ENCODE measurements around the gene DNAJC4. TPM values are rescaled to one million over a fixed set of nuclear protein-coding genes. Genes with fewer than 3 reads are reported as not detected.

The DNAJC4 gene
- total RNA-seq, 1 donor, result 9.8 TPM

DNA sequence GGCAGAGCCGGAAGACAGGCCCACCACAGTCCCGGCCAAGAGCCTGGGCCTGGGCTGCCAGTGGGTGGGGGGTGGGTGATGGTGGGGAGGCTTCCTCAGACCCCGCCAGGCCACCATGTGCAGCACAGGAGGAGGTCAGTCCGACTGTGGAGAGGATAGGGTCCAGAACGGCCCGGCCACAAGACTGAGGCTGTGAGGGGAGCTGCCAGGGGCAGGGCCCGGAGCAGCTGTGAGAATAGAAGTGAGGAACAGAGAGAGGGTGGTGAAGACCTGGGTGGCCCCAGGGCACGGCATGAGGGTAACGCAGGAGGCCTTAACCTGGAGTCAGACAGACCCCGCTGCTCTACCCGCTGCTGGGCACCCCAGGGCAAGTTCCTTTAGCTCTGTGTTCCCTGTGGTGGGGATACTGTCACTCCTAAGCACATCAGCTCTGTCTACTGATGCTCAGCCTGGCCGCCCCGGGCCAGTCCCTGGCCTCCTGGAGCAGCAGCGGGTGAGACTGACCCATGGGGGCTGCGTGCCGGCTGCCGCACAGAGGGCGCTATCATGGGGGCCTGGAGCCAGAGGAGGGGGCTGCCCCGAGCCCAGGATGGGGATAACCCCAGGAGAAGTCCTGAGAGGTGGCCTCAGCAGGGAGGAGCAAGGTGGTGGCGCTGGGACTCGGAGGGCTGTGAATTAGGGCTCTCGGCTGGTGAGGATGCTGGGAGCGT lies 22.1 kb upstream of the DNAJC4 start:
- Histone ChIP-seq H3K9me3 (ENCODE audit: low read depth, low read length) (no peaks in the 10 kb centered on the region), H3K4me3 (ENCODE audit: insufficient read depth, low read length) (peak overlapping the region; percentile 33), H3K27ac (ENCODE audit: low read depth, low read length) (peak overlapping the region; percentile 72), H2AFZ (ENCODE audit: low read length) (no peak overlapping the region), H3K4me2 (ENCODE audit: insufficient read depth, low read length) (no peak overlapping the region), H3K79me2 (ENCODE audit: insufficient read depth, low read length) (no peaks in the 10 kb centered on the region), H3K27me3 (ENCODE audit: insufficient read depth, low read length) (no peaks in the 10 kb centered on the region), H4K20me1 (ENCODE audit: insufficient read depth, low read length) (no peaks in the 10 kb centered on the region), H3K4me1 (ENCODE audit: insufficient read depth, low read length) (peaks cover 10% of the 10 kb centered on the region), H3K36me3 (ENCODE audit: insufficient read depth, low read length) (peaks cover 20% of the 10 kb centered on the region)
- TF ChIP-seq, protein P1, sequence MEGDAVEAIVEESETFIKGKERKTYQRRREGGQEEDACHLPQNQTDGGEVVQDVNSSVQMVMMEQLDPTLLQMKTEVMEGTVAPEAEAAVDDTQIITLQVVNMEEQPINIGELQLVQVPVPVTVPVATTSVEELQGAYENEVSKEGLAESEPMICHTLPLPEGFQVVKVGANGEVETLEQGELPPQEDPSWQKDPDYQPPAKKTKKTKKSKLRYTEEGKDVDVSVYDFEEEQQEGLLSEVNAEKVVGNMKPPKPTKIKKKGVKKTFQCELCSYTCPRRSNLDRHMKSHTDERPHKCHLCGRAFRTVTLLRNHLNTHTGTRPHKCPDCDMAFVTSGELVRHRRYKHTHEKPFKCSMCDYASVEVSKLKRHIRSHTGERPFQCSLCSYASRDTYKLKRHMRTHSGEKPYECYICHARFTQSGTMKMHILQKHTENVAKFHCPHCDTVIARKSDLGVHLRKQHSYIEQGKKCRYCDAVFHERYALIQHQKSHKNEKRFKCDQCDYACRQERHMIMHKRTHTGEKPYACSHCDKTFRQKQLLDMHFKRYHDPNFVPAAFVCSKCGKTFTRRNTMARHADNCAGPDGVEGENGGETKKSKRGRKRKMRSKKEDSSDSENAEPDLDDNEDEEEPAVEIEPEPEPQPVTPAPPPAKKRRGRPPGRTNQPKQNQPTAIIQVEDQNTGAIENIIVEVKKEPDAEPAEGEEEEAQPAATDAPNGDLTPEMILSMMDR (IDR thresholded peaks at IDR 0.05; ENCODE audit: extremely low read depth, low read depth, low read length), result no peak
- peak; percentile 73 for DNase-seq (ENCODE audit: insufficient read length, low spot score, missing footprints)

DNA sequence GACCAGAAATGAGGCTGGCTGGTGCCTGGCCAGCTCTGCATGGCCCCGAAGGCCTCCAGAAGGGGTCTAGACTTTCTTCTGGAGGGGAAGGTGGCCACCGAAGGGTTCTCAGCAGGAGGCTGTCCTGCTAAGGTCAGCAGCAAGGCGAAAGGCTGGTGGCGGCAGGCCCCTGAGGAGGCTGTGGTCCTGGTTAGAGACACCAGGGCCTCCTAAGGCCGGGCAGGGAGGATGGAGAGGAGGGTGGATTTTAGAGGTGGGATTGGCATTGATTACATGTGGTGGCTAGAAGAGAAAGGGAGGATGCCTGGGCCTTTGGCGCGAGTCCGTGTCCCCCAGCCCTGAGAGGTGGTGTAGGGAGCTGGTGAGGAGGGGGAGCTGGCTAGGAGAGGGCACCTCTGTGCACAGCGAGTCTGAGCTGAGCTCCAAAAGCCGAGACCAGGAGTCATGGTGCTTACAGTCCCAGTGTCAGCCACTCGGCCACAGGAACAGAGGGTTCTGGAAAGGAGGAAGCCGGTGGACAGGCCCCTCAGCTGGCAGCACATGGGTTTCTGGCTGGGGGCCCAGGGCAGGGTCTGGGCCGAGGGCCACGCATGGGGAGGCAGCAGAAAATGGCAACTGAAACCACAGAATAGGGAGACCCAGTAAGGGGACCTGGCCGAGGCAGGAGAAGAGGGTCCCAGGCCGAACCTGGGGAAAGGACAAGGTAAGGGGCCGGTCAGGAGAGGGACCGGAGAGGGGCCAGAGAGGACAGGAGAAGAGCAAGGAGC lies 21.4 kb upstream of the DNAJC4 start:
- Histone ChIP-seq H4K20me1 (ENCODE audit: insufficient read depth, low read length) (no peaks in the 10 kb centered on the region), H3K36me3 (ENCODE audit: insufficient read depth, low read length) (peaks cover 13% of the 10 kb centered on the region), H3K27me3 (ENCODE audit: insufficient read depth, low read length) (no peaks in the 10 kb centered on the region), H3K79me2 (ENCODE audit: insufficient read depth, low read length) (no peaks in the 10 kb centered on the region), H3K27ac (ENCODE audit: low read depth, low read length) (no peak overlapping the region), H3K4me3 (ENCODE audit: insufficient read depth, low read length) (no peak overlapping the region), H3K4me1 (ENCODE audit: insufficient read depth, low read length) (peaks cover 10% of the 10 kb centered on the region), H3K9me3 (ENCODE audit: low read depth, low read length) (no peaks in the 10 kb centered on the region), H2AFZ (ENCODE audit: low read length) (no peak overlapping the region), H3K4me2 (ENCODE audit: insufficient read depth, low read length) (no peak overlapping the region)
- TF ChIP-seq, protein P1 (IDR thresholded peaks at IDR 0.05; ENCODE audit: extremely low read depth, low read depth, low read length), result no peak
- DNase-seq (ENCODE audit: insufficient read length, low spot score, missing footprints), result peak; percentile 80

DNA sequence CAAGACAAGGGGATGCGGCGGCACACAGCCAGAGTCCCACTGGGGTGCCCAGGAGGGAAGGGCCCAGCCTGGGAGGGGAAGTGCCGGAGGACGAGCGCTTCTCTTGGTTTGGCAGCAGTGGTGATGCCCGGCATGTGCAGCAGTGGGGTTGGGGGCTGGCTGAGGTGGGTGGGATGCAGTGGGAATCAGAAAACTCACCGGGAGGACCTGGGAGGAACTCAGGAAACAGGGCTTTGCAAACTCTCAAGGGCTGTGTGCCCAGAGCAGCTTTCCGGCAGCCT lies 20.8 kb upstream of the DNAJC4 start:
- no peak overlapping the region for H3K27ac ChIP-seq (ENCODE audit: low read depth, low read length)
- H4K20me1 ChIP-seq (ENCODE audit: insufficient read depth, low read length), result no peaks in the 10 kb centered on the region
- H3K4me2 ChIP-seq (ENCODE audit: insufficient read depth, low read length), result no peak overlapping the region
- H2AFZ ChIP-seq (ENCODE audit: low read length), result no peak overlapping the region
- H3K27me3 ChIP-seq (ENCODE audit: insufficient read depth, low read length), result no peaks in the 10 kb centered on the region
- no peaks in the 10 kb centered on the region for H3K9me3 ChIP-seq (ENCODE audit: low read depth, low read length)
- no peak overlapping the region for H3K4me3 ChIP-seq (ENCODE audit: insufficient read depth, low read length)
- peaks cover 6% of the 10 kb centered on the region for H3K4me1 ChIP-seq (ENCODE audit: insufficient read depth, low read length)
- DNase-seq (ENCODE audit: insufficient read length, low spot score, missing footprints), result no peak
- TF ChIP-seq, protein P1 (IDR thresholded peaks at IDR 0.05; ENCODE audit: extremely low read depth, low read depth, low read length), result no peak
- no peaks in the 10 kb centered on the region for H3K79me2 ChIP-seq (ENCODE audit: insufficient read depth, low read length)
- H3K36me3 ChIP-seq (ENCODE audit: insufficient read depth, low read length), result peaks cover 9% of the 10 kb centered on the region

DNA sequence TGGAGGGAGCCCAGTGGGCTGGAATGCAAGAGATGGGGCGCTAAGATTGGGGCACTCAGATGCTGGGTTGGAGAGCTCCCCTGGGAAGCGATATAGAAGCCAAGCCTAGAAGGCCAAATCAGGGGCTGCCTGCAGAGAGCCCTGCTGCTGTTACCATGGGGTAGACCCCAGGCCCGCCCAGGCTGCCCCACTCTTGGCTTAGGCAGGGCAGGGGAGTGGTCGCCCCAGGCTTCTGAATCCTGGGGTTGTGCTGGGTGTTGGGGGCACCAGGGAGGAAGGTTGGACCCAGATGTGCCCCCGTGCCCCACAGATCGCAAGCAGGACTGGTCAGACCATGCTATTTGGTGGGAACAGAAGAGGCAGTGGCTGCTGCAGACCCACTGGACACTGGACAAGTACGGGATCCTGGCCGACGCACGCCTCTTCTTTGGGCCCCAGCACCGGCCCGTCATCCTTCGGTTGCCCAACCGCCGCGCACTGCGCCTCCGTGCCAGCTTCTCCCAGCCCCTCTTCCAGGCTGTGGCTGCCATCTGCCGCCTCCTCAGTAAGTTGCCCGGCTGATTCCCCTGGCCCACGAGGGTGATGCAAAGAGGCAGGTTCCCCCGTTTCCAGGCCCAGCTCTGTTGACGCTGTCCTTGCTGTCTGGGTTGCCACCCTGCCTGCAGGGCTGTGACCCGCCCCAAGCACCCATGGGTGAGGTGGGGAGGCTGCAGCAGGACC lies 19.9 kb upstream of the DNAJC4 start:
- Histone ChIP-seq H3K9me3 (ENCODE audit: low read depth, low read length) (no peaks in the 10 kb centered on the region), H3K36me3 (ENCODE audit: insufficient read depth, low read length) (peaks cover 6% of the 10 kb centered on the region), H4K20me1 (ENCODE audit: insufficient read depth, low read length) (no peaks in the 10 kb centered on the region), H3K4me1 (ENCODE audit: insufficient read depth, low read length) (peaks cover 6% of the 10 kb centered on the region), H3K79me2 (ENCODE audit: insufficient read depth, low read length) (no peaks in the 10 kb centered on the region), H3K4me2 (ENCODE audit: insufficient read depth, low read length) (no peak overlapping the region), H2AFZ (ENCODE audit: low read length) (no peak overlapping the region), H3K27ac (ENCODE audit: low read depth, low read length) (no peak overlapping the region), H3K4me3 (ENCODE audit: insufficient read depth, low read length) (no peak overlapping the region), H3K27me3 (ENCODE audit: insufficient read depth, low read length) (no peaks in the 10 kb centered on the region)
- TF ChIP-seq, protein P1 (IDR thresholded peaks at IDR 0.05; ENCODE audit: extremely low read depth, low read depth, low read length), result no peak
- DNase-seq (ENCODE audit: insufficient read length, low spot score, missing footprints), result peak; percentile 48
